ENCODE data around the gene FAM168B.

Gene FAM168B

GRCh38 chr2:131009713-131010475, 83.4 kb downstream of the FAM168B start:
- TF ChIP-seq ZFX (IDR thresholded peaks at IDR 0.05) = no peak
- TF ChIP-seq, protein P1, sequence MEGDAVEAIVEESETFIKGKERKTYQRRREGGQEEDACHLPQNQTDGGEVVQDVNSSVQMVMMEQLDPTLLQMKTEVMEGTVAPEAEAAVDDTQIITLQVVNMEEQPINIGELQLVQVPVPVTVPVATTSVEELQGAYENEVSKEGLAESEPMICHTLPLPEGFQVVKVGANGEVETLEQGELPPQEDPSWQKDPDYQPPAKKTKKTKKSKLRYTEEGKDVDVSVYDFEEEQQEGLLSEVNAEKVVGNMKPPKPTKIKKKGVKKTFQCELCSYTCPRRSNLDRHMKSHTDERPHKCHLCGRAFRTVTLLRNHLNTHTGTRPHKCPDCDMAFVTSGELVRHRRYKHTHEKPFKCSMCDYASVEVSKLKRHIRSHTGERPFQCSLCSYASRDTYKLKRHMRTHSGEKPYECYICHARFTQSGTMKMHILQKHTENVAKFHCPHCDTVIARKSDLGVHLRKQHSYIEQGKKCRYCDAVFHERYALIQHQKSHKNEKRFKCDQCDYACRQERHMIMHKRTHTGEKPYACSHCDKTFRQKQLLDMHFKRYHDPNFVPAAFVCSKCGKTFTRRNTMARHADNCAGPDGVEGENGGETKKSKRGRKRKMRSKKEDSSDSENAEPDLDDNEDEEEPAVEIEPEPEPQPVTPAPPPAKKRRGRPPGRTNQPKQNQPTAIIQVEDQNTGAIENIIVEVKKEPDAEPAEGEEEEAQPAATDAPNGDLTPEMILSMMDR (conservative IDR thresholded peaks at IDR 0.05) = no peak
- no peak overlapping the region for H3K27ac ChIP-seq

- H3K27ac ChIP-seq = no peak overlapping the region
- TF ChIP-seq, protein P1 (conservative IDR thresholded peaks at IDR 0.05) = no peak
- TF ChIP-seq ZFX (IDR thresholded peaks at IDR 0.05) = no peak
Measured at GRCh38 chr2:131008967-131009366, 84.3 kb downstream of the FAM168B start.

DNA sequence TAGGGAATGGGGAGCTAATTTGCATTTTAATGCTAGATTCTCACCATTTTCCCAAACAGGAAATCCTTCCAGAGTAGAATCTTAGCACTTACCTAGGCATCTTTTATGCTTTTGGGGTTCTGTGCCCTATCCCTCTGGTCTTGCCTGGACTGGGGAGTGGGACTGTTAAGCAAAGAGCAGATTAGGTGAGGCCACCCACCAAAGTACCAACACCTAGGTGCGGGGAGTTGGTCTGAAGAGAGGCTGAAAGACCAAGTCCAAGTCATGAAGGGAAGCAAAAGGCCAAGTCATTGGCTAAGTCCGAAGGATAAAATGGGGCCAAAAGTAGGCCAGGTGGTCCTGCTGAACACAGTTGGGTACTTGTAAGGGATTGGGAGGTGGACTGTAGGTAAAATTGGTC, 86.7 kb downstream of the FAM168B start:
- no peak overlapping the region for H3K27ac ChIP-seq
- TF ChIP-seq, protein P1 (conservative IDR thresholded peaks at IDR 0.05) = no peak
- TF ChIP-seq ZFX (IDR thresholded peaks at IDR 0.05) = no peak

DNA sequence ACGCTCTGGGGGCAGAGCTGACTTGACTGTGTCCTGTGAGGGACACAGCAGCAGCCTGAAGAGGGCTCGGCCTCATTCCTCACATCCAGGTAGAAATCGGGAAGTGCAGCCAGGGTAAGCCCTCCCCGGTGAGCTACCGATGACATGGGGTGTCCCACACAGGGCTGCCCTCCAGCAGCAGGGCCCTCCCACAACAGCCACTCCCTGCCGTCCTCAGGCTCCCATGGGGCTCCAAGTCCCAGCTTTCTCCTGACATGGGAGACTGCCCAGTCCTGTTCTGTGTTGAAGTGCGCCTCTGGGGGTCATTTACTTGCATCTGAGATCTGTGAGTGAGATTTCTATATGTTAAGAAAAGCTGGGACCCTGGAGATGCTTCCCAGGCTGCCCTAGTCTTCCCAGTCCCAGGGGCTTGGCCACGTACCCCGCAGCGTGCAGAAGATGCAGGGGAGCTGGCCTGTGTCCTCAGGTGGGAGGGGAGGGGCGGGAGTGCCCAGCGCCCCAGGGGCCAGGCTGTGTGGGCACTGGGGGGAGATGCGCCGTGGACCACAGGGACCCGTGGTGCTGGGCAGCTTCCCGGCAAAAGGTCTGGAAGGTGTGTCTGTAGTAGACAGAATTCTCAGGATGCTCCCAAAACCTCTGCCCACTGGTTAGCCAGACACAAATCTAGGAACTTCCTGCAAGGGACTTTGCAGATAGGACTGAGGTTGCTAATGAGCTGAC, 87.9 kb downstream of the FAM168B start:
- no peak overlapping the region for H3K27ac ChIP-seq
- no peak for TF ChIP-seq ZFX (IDR thresholded peaks at IDR 0.05)
- TF ChIP-seq, protein P1 (conservative IDR thresholded peaks at IDR 0.05) = no peak

DNA sequence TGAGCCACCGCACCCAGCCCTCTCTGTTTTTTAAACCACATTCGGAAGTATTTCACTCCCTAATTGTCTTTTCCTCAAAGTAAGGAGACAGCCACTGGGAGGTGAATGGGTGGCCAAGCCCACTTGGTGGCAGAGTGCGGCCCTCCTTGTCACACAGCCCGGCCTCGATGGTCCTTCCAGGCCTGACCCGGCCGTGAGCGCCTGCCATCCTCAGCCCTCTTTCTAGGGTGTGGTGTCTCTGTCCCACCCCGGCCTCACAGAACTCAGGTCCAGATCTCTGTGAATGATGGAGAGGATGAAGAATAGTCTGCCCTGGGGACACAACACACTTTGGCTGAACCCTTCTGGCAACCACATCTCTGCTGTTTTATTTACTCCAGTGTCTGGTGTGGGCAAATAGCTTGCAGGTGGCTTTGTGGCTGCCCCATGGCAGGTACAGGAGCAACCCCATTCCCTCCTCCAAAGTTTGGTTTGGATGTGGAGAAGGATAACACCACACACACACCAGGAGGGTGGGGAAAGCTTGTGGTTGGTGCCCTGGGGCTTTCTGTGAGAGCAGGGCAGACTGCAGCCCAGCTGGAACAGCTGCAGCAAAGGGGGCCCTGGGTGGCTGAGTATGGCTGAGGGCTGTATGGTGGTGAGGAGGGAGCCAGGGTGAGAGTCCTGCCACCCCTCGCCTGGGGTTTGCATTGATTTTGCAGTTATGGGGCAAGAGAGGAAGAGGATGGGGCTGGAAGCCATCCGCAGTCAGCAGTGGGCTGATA, 88.6 kb downstream of the FAM168B start:
- no peak for TF ChIP-seq ZFX (IDR thresholded peaks at IDR 0.05)
- TF ChIP-seq, protein P1 (conservative IDR thresholded peaks at IDR 0.05) = no peak
- no peak overlapping the region for H3K27ac ChIP-seq

DNA sequence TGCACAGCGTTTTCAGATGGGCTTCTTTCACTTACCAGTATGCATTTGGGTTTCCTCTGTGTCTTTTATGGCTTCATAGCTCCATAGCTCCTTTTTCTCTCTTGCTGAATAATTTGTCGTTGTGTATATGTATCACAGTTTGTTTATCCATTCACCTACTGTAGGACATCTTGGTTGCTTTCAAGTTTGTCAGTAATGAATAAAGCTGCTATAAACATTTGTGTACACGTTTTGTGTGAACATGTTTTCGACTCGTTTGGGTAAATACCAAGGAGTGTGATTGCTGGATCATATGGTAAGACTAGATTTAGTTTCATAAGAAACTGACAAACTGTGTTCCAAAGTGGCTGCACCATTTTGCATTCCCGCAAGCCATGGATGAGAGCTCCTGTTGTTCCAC, 94.7 kb downstream of the FAM168B start:
- TF ChIP-seq ZFX (IDR thresholded peaks at IDR 0.05) = no peak
- TF ChIP-seq, protein P1 (conservative IDR thresholded peaks at IDR 0.05) = no peak

More for the DNA sequence above, 94.7 kb downstream of the FAM168B start:
- no peak overlapping the region for H3K27ac ChIP-seq
